Tongue (tissue), 2 donors: ENCODE results near the gene BPTF. TPM values are rescaled to one million over a fixed set of nuclear protein-coding genes. Genes with fewer than 3 reads are reported as not detected.
"Not testable (repeated sequence)": the region's sequence is repeated elsewhere in the genome, so short reads cannot be mapped to it uniquely, and the experiment has no call there.

Source experiments
- DNase-seq: peaks from one replicate; pipeline ENCODE4 v3.0.0-alpha.2; 2015
- total RNA-seq: library from RNA; depleted of rRNA; stranded (reverse); fragments of >200 nt; gene quantifications from one replicate; pipeline ENCODE4 v1.2.3, GENCODE V29; 2014

BPTF gene
- total RNA-seq, 1 donor from 2014 or later = 125 TPM

DNA sequence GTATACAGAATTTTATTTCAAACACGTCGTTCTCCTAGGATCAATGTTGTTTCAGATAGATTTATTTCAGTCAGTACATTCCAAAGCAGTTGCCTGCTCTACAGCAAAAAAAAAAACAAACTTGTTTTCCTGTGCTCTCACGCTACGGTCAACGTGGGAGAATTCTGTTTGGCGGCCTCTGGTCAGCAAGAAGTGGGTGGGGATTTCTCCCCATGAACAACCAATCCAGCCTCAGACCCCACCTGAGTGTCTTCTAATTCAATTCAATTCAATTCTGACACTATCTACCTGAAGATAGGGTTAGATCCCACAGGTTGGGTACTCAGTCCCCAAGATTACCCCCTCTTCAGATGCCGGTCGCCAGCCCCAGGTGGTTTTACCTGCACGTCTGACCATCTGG lies 148.9 kb downstream of the BPTF start:
- no peak for DNase-seq

- DNase-seq = no peak
Measured at GRCh38 chr17:67974598-67975066, 149.3 kb downstream of the BPTF start.

- DNase-seq = not testable (repeated sequence)
Measured at GRCh38 chr17:67976306-67976705, 151.0 kb downstream of the BPTF start.

GRCh38 chr17:67980456-67980855 lies 155.2 kb downstream of the BPTF start:
- no peak for DNase-seq

DNA sequence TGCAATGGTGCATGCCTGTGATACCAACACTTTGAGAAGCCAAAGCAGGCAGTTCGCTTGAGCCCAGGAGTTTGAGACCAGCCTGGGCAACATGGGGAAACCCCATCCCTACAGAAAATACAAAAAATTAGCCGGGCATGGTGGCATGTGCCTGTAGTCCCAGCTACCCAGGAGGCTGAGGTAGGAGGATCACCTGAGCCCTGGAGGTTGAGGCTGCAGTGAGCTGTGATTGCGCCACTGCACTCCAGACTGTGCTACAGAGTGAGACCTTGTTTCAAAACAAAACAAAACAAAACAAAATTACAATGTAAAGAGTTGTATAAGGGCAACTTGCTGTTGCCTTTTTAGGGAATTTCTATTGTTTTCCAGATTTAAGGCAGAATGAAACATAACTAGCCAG lies 155.6 kb downstream of the BPTF start:
- DNase-seq = not testable (repeated sequence)

DNA sequence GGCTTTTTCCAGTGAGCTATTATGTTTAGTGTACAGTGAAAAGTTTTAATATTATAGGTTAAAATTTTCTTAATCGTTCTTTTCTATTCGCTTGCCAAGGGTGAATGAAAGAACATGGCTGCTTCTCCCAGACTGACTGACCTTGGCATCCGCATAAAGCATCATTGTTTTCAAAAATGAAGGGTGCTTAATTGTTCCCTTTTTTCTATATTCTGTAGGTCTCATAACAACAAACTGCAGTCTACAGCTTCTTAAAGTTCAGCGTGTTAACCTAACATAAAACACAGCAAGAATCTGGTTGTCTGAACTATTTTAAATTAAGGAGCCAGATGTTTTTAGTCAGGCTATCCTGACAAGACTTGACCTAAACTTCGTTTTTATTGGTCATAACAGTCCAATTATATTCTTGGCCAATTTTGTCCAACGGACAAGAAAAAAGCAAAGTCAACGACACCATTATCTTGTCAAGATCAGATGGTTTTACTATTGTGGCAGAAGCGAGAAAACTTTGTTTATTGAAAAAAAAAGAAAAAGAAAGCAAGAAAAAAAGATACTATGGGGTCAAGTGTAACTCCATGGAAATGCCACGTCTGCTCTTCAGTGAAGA lies 156.8 kb downstream of the BPTF start:
- no peak for DNase-seq

- no peak for DNase-seq
Measured at GRCh38 chr17:67982686-67983382, 157.5 kb downstream of the BPTF start.

GRCh38 chr17:67983383-67983688 lies 158.0 kb downstream of the BPTF start:
- no peak for DNase-seq

- DNase-seq = no peak
Measured at GRCh38 chr17:67990909-67991308, 165.6 kb downstream of the BPTF start.

GRCh38 chr17:67992548-67993152 lies 167.3 kb downstream of the BPTF start:
- DNase-seq = no peak

DNA sequence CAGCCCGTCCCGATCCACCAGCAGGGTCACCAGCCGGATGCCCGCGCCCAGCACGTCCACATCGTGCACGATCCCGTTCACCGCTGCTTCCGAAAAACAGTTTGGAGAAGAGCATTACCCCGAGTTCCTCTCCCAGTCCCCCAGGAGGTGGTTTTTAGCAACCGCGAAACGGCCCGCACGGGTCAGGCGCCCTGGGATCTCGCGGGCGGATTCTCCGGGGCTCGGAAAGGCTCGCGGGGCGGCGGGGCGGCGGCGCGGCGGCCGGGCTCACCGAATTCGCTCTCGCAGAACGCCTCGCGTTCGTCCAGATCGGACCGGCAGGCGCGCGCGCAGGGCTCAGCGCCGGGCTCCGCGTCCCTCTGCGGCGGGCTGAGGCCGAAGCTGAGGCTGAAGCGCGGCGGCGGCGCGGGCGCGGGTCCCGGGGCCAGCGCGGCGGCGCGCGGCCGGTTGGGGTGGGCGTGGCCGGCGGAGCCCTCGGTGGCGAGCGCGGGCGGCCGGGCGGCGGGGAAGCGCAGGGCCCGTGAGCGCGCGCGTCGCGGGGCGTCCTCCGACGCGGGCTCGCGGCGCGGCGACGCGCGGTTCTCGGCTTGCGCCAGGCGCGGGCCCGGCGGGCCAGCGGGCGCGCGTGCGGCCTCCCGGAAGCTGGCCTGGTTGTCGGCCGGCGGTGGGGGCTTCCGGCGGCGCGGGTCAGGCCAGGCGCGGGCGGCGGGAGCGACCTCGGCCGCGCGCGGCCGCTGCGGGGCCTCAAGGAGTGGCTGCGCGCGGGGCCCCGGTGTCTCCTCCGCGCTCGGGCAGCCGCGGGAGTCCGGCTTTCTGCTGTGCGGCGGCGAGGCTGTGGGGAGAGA lies 168.1 kb downstream of the BPTF start:
- DNase-seq = peak; percentile 93

GRCh38 chr17:67993998-67994361 lies 168.7 kb downstream of the BPTF start:
- DNase-seq = no peak

DNA sequence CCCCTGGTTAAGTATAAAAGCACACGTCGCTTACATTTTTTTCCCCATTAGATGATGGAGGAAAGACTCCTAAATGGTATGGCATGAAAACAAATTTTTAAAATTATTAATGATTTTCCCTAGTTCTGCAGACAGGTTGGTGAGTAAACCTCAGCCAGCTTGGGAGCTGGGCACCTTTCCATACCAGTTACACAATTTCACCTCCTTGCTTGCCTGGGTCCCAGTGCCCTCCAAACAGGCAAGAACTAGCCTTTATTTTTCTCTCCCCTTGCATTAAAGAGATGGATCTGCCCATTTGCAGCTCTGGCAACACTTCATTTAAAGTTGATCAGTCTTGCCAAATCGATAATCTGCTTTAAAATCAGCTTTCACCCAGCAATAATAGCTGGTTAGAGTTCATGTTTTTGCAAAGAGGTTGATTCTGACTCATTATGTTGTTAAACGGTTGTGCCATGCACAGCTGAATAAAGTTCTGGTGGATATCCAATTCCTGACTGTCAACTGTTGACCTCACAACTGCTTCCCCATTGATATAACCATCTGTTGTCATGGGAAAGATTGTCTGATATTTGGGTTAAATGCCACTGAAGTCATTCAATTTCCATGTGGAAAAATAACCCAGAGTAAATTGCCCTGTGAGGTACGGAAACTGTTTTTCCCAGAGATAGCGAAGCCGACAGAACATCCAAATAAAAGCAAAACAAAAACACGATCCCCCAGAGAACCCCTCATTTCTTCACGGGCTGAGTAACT lies 169.7 kb downstream of the BPTF start:
- peak; percentile 77 for DNase-seq

GRCh38 chr17:67995570-67996263 lies 170.4 kb downstream of the BPTF start:
- peak; percentile 49 for DNase-seq

DNA sequence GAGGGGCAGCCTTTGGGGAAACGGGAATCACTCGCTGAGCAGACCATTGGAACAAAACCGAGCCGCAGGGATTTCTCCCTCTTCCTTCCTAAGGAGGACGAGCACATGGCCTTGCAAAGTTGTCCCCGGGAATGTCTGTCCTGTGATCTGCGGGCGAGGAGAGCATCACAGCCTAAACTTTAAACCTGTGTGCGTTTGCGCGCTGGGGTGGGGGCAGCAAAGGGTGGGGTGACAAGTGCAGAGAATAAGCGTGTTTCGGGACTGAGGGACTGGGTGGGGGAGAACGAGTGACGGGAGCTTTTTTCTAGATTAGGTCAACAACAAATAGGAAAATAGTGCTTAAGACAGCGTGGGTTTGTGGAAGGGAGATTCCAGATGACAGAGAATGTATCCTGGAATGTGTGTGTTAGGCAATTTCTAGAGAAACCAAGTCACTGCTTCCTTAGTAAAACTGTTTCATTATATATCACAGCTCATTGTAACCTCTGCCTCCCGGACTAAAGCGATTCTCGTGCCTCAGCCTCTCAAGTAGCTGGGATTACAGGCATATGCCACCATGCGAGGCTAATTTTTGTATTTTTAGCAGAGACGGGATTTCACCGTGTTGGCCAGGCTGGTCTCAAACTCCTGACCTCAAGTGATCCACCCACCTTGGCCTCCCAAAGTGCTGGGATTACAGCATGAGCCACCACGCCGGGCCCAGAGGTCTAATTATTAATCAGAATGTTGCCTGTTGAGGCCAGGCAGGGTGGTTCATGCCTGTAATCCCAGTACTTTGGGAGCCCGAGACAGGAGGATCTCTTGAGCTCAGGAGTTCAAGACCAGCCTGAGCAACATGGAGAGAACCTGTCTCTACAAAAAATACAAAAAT lies 171.2 kb downstream of the BPTF start, which contains the start of gene C17orf58:
TSS of gene C17orf58 (minus strand) at position 169 of the 871 bp plus-strand sequence. CDS start 271 bp downstream, outside the sequence.
- DNase-seq = peak; percentile 33

- no peak for DNase-seq
Measured at GRCh38 chr17:67998466-67998865, 173.2 kb downstream of the BPTF start.

GRCh38 chr17:67999291-67999911 lies 174.1 kb downstream of the BPTF start:
- DNase-seq = no peak

GRCh38 chr17:68004201-68004600 lies 178.9 kb downstream of the BPTF start:
- DNase-seq = peak; percentile 42

GRCh38 chr17:68006797-68007196 lies 181.5 kb downstream of the BPTF start:
- no peak for DNase-seq

DNA sequence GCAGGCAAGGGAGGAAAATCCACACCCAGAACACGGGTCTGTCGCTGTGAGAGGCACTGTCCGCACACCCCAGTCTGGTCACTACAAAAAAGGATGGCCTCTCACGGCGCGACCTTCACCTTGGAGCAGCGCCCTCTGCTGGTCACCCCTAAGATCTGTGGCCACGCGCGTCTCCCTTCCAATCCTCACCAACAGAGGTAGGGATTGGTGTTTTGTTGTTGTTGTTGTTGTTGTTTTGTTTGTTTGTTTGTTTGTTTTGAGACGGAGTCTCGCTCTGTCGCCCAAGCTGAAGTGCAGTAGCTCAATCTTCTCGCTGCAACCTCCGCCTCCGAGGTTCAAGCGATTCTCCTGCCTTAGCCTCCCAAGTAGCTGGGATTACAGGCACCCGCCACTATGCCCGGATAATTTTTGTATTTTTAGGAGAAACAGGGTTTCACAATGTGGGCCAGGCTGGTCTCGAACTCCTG lies 185.9 kb downstream of the BPTF start:
- DNase-seq = peak; percentile 35
